ENCODE data around the gene CELF1.

The CELF1 gene

GRCh38 chr11:47442514-47442913 is 110.4 kb downstream of the CELF1 start:
- TF ChIP-seq, protein P1, sequence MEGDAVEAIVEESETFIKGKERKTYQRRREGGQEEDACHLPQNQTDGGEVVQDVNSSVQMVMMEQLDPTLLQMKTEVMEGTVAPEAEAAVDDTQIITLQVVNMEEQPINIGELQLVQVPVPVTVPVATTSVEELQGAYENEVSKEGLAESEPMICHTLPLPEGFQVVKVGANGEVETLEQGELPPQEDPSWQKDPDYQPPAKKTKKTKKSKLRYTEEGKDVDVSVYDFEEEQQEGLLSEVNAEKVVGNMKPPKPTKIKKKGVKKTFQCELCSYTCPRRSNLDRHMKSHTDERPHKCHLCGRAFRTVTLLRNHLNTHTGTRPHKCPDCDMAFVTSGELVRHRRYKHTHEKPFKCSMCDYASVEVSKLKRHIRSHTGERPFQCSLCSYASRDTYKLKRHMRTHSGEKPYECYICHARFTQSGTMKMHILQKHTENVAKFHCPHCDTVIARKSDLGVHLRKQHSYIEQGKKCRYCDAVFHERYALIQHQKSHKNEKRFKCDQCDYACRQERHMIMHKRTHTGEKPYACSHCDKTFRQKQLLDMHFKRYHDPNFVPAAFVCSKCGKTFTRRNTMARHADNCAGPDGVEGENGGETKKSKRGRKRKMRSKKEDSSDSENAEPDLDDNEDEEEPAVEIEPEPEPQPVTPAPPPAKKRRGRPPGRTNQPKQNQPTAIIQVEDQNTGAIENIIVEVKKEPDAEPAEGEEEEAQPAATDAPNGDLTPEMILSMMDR (IDR thresholded peaks at IDR 0.05) = no peak

GRCh38 chr11:47441421-47441820 is 111.5 kb downstream of the CELF1 start:
- TF ChIP-seq, protein P1 (IDR thresholded peaks at IDR 0.05) = no peak

DNA sequence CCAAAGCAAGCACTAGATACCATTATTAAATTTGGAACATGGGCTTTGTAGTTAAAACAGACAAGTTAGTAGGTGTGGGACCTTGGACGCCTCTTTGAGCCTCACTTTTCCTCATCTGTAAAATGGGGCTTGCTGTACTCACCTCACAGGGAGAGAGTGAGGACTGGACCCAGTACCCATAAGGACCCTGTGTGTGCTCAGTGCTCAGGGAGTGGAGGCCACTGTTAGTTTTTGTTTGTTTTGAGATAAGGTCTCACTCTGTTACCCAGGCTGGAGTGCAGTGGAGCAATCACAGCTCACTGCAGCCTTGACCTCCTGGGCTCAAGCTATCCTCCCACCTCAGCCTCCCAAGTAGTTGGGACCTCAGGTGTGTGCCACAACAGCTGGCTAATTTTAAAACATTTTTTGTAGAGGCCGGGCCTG is 112.9 kb downstream of the CELF1 start:
- TF ChIP-seq, protein P1 (IDR thresholded peaks at IDR 0.05) = no peak

DNA sequence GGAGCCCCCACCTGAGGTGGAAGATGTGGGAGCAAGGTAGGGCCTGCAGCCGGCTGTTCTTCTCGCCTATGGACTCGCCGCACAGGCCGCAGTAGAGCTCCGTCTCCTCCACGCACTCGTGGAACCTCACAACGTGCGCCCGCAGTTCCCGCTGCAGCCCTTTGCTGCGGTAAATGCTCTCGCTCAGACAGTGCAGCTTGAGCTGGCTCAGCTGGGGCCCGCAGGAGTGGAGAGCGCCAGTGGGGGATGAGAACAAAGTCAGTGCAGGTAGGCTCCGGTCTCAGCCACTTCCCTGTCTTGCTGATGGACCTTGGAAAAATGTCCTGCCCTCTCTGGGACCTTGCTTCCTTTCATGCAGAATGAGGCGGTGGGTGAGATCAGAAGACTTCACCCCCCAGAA is 114.2 kb downstream of the CELF1 start:
- TF ChIP-seq, protein P1 (IDR thresholded peaks at IDR 0.05) = no peak

- TF ChIP-seq, protein P1 (IDR thresholded peaks at IDR 0.05) = no peak
These were observed 115.0 kb downstream of the CELF1 start for GRCh38 chr11:47437746-47438418.

DNA sequence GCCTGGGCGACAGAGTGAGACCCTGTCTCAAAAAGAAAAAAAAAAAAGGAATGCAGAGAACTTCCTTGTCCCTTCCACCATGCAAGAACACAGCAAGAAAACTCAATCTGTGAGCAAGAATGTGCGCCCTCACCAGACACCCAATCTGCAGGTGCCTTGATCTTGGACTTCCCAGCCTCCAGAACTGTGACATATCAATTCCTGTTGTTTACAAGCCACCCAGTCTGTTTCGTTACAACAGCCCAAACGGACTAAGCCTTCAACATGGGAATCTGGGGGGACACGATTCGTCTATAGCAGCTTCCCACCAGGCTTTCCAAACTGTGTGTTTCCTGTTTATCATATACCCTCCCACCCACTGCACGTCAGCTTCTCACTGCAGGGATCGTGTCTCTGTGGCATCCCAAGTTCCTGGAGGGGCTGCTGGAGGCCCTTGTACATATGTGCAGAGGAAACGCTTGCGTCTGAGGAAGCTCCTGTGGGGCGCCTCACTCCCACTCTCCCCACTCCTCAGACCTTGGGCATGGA is 115.7 kb downstream of the CELF1 start:
- TF ChIP-seq, protein P1 (IDR thresholded peaks at IDR 0.05) = no peak

DNA sequence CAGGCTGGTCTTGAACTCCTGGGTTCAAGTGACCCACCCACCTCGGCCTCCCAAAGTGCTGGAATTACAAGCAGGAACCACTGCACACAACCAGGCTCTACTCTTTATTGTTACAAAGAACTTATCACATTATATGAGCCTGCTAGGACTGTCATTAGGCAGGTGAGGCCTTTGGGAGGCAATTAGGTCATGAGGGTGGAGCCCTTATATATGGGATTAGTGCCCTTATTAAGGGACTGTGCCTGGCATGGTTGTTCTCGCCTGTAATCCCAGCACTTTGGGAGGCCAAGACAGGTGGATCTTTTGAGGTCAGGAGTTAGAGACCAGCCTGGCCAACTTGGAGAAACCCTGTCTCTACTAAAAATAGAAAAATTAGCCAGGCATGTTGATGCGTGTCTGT is 116.2 kb downstream of the CELF1 start:
- TF ChIP-seq, protein P1 (IDR thresholded peaks at IDR 0.05) = no peak

Data from LNCAP (cell line).